HEK293T (cell line): ENCODE data around the gene GPBP1L1.
"Not testable (repeated sequence)": the region's sequence is repeated elsewhere in the genome, so short reads cannot be mapped to it uniquely, and the experiment has no call there.

Experiments used
- CTCF ChIA-PET: fragments of 350-600 bp; formaldehyde crosslinking; extraction: SDS; loops from one replicate; lab custom pipeline; 2021; ENCODE audit warnings: antibody characterized with exemption, inconsistent platforms; lab: Yijun Ruan, JAX
- POLR2A ChIA-PET: fragments of 350-600 bp; formaldehyde crosslinking; extraction: SDS; loops from one replicate; lab custom pipeline; 2020; ENCODE audit warnings: antibody characterized with exemption, inconsistent platforms; lab: Yijun Ruan, JAX
- DNase-seq: peaks from one replicate; pipeline ENCODE4 v3.0.0; 2012; ENCODE audit warnings: mixed read lengths; ENCODE audit errors: extremely low spot score
- ARNT ChIP-seq: fragments of 450-650 bp; IDR thresholded peaks from 2 replicates; pipeline ENCODE4 v1.6.1; 2017; ENCODE audit warnings: mild to moderate bottlenecking
- BHLHE40 ChIP-seq: fragments of 450-650 bp; IDR thresholded peaks from 2 replicates; pipeline ENCODE4 v1.6.1; 2016; ENCODE audit warnings: mild to moderate bottlenecking, moderate library complexity, borderline replicate concordance
- CTBP1 ChIP-seq: fragments of 450-650 bp; IDR thresholded peaks from 2 replicates; pipeline ENCODE4 v1.6.1; 2016; ENCODE audit warnings: borderline replicate concordance
- ELF4 ChIP-seq: fragments of 450-650 bp; IDR thresholded peaks from 2 replicates; pipeline ENCODE4 v1.6.1; 2017; ENCODE audit warnings: antibody characterized with exemption
- FOXA1 ChIP-seq: fragments of 450-650 bp; IDR thresholded peaks from 2 replicates; pipeline ENCODE4 v1.6.1; 2016; ENCODE audit warnings: mild to moderate bottlenecking
- FOXK2 ChIP-seq: fragments of 450-650 bp; IDR thresholded peaks from 2 replicates; pipeline ENCODE4 v1.6.1; 2016; ENCODE audit warnings: mild to moderate bottlenecking
- FOXM1 ChIP-seq: fragments of 450-650 bp; IDR thresholded peaks from 2 replicates; pipeline ENCODE4 v1.6.1; 2017; ENCODE audit warnings: mild to moderate bottlenecking, borderline replicate concordance
- HDGF ChIP-seq: fragments of 450-650 bp; IDR thresholded peaks from 2 replicates; pipeline ENCODE4 v1.6.1; 2017; ENCODE audit warnings: antibody characterized with exemption, borderline replicate concordance
- L3MBTL2 ChIP-seq: fragments of 450-650 bp; conservative IDR thresholded peaks from 2 replicates; pipeline ENCODE4 v1.6.1; 2016; ENCODE audit warnings: mild to moderate bottlenecking
- LEF1 ChIP-seq: fragments of 450-650 bp; IDR thresholded peaks from 2 replicates; pipeline ENCODE4 v1.6.1; 2017; ENCODE audit warnings: mild to moderate bottlenecking, borderline replicate concordance
- NFRKB ChIP-seq: fragments of 450-650 bp; IDR thresholded peaks from 2 replicates; pipeline ENCODE4 v1.6.1; 2016; ENCODE audit warnings: mild to moderate bottlenecking, moderate library complexity
- PKNOX1 ChIP-seq: fragments of 450-650 bp; IDR thresholded peaks from 2 replicates; pipeline ENCODE4 v1.6.1; 2016
- SP1 ChIP-seq: fragments of 450-650 bp; IDR thresholded peaks from 2 replicates; pipeline ENCODE4 v1.6.1; 2017
- SUZ12 ChIP-seq: fragments of 450-650 bp; IDR thresholded peaks from 2 replicates; pipeline ENCODE4 v1.6.1; 2016; ENCODE audit warnings: mild to moderate bottlenecking
- TARDBP ChIP-seq: fragments of 450-650 bp; IDR thresholded peaks from 2 replicates; pipeline ENCODE4 v1.6.1; 2016
- ZNF384 ChIP-seq: fragments of 450-650 bp; IDR thresholded peaks from 2 replicates; pipeline ENCODE4 v1.6.1; 2016

The GPBP1L1 gene

GRCh38 chr1:45721207-45721606, 34.9 kb upstream of the GPBP1L1 start:
- no peak for DNase-seq
- TF ChIP-seq CTBP1 (no peak), FOXK2 (no peak), L3MBTL2 (no peak), SUZ12 (no peak), LEF1 (no peak), FOXA1 (no peak), NFRKB (no peak), SP1 (no peak), ZNF384 (no peak), FOXM1 (no peak), PKNOX1 (no peak), ARNT (no peak), HDGF (no peak), BHLHE40 (no peak), ELF4 (no peak), TARDBP (no peak)
- CTCF ChIA-PET = no interaction called here
- POLR2A ChIA-PET = no interaction called here

GRCh38 chr1:45718289-45718688, 32.0 kb upstream of the GPBP1L1 start:
- ChIA-PET POLR2A (interaction anchor here (0.8 kb wide), 1 partner anchor 31 kb away, joined by 3 read pairs; no protein-coding TSS in a partner anchor), CTCF (interaction anchor here (0.7 kb wide), 1 partner anchor 275 kb away, joined by 3 read pairs; no protein-coding TSS in a partner anchor)
- no peak for DNase-seq
- TF ChIP-seq HDGF (no peak), LEF1 (no peak), L3MBTL2 (no peak), NFRKB (no peak), SP1 (no peak), CTBP1 (no peak), SUZ12 (no peak), FOXM1 (no peak), ZNF384 (no peak), PKNOX1 (no peak), FOXK2 (no peak), ELF4 (no peak), FOXA1 (no peak), BHLHE40 (no peak), ARNT (no peak), TARDBP (no peak)

GRCh38 chr1:45717386-45717785, 31.1 kb upstream of the GPBP1L1 start:
- CTCF ChIA-PET, DNase-seq, POLR2A ChIA-PET: not testable (repeated sequence)

GRCh38 chr1:45716700-45717099, 30.4 kb upstream of the GPBP1L1 start:
- DNase-seq = no peak
- no peak for TF ChIP-seq LEF1
- no peak for TF ChIP-seq BHLHE40
- TF ChIP-seq CTBP1 = no peak
- TF ChIP-seq SUZ12 = no peak
- TF ChIP-seq SP1 = no peak
- no peak for TF ChIP-seq HDGF
- no peak for TF ChIP-seq ELF4
- no peak for TF ChIP-seq FOXA1
- TF ChIP-seq ZNF384 = no peak
- no peak for TF ChIP-seq ARNT
- TF ChIP-seq TARDBP = no peak
- no peak for TF ChIP-seq FOXM1
- no peak for TF ChIP-seq L3MBTL2
- no peak for TF ChIP-seq FOXK2
- TF ChIP-seq NFRKB = no peak
- TF ChIP-seq PKNOX1 = no peak
- ChIA-PET POLR2A (no interaction called here), CTCF (no interaction called here)

- ChIA-PET POLR2A (no interaction called here), CTCF (no interaction called here)
- no peak for DNase-seq
- TF ChIP-seq L3MBTL2 (no peak), TARDBP (no peak), NFRKB (no peak), HDGF (no peak), CTBP1 (no peak), ARNT (no peak), FOXA1 (no peak), ZNF384 (no peak), FOXM1 (no peak), ELF4 (no peak), LEF1 (no peak), SP1 (no peak), PKNOX1 (no peak), BHLHE40 (no peak)
These were observed 27.4 kb upstream of the GPBP1L1 start for GRCh38 chr1:45713711-45714110.

- CTCF ChIA-PET = no interaction called here
- POLR2A ChIA-PET = interaction anchor here (1.0 kb wide), 1 partner anchor 18 kb away, joined by 3 read pairs; the partner anchor contains the start of gene GPBP1L1
These were observed 18.3 kb upstream of the GPBP1L1 start for GRCh38 chr1:45704637-45705036.

More at GRCh38 chr1:45704637-45705036, 18.3 kb upstream of the GPBP1L1 start:
- TF ChIP-seq PKNOX1 (no peak), FOXK2 (no peak), ZNF384 (no peak), SUZ12 (no peak), SP1 (no peak), CTBP1 (no peak)
- DNase-seq = no peak
